Ishikawa (cell line): Measurements from ENCODE around the gene MAGI1.

Experiments used
- CEBPB ChIP-seq: IDR thresholded peaks from 2 replicates; pipeline ENCODE4 v1.6.1; 2012
- EP300 ChIP-seq: IDR thresholded peaks from 2 replicates; pipeline ENCODE4 v1.6.1; 2012; ENCODE audit warnings: borderline replicate concordance
- MAX ChIP-seq: IDR thresholded peaks from 2 replicates; pipeline ENCODE4 v1.6.1; 2012
- NFIC ChIP-seq: IDR thresholded peaks from 2 replicates; pipeline ENCODE4 v1.6.1; 2012
- REST ChIP-seq: IDR thresholded peaks from 2 replicates; pipeline ENCODE4 v1.6.1; 2012; ENCODE audit warnings: low read depth, mild to moderate bottlenecking
- TAF1 ChIP-seq: IDR thresholded peaks from 2 replicates; pipeline ENCODE4 v1.6.1; 2012; ENCODE audit warnings: low read depth, mild to moderate bottlenecking
- TCF12 ChIP-seq: IDR thresholded peaks from 2 replicates; pipeline ENCODE4 v1.6.1; 2012; ENCODE audit warnings: low read depth
- YY1 ChIP-seq: IDR thresholded peaks from 2 replicates; pipeline ENCODE4 v1.6.1; 2012; ENCODE audit warnings: low read depth

- TF ChIP-seq YY1 (no peak), REST (no peak), TCF12 (no peak), CEBPB (no peak), MAX (no peak), EP300 (no peak), NFIC (no peak), TAF1 (no peak)
Observed at GRCh38 chr3:65730449-65730848, 308.3 kb downstream of the MAGI1 start.
